ENCODE data around the gene CCDC186.

DNA sequence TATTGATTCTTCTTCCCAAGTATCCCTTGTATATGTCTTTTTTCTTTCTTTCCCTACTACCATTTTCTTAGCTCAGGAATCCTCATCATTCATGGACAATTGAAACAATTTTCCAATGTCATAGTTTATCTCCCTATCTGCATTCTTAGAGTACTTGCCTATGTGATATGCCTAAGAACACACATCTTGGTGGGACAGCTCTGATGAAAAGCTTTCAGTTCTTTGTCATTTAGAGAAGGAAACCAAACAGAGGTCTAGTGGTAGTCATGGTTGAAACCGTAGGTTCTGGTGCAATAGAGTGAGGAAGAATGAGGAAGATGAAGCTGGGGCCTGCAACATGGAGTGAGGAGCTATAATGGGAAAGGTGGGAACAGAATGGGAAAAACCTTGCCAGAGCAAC lies 33.3 kb upstream of the CCDC186 start:
- no peak for TF ChIP-seq POLR2A (IDR thresholded peaks at IDR 0.05; ENCODE audit: low read length)
- TF ChIP-seq GATA1 (IDR thresholded peaks at IDR 0.05; ENCODE audit: low read depth, low read length): no peak

Data from erythroblast (primary cell).